Activated CD8-positive, alpha-beta memory T cell treated with anti-CD3 and anti-CD28 coated beads for 24 hours (primary cell): ENCODE measurements around the gene SPNS2.

Source experiments
- DNase-seq: peaks from one replicate; pipeline ENCODE4 v3.0.0-alpha.2; 2020

SPNS2 gene

GRCh38 chr17:4522661-4523060, 24.0 kb downstream of the SPNS2 start:
- DNase-seq: no peak

GRCh38 chr17:4523946-4524345, 25.3 kb downstream of the SPNS2 start:
- no peak for DNase-seq

GRCh38 chr17:4525691-4526397, 27.2 kb downstream of the SPNS2 start:
- DNase-seq: no peak

- DNase-seq: no peak
These were observed 28.5 kb downstream of the SPNS2 start for GRCh38 chr17:4527134-4527533.

GRCh38 chr17:4527566-4528125, 29.0 kb downstream of the SPNS2 start:
- no peak for DNase-seq

- no peak for DNase-seq
These were observed 31.0 kb downstream of the SPNS2 start for GRCh38 chr17:4529533-4530152.

GRCh38 chr17:4530799-4531730, 32.4 kb downstream of the SPNS2 start:
- DNase-seq: no peak

GRCh38 chr17:4531988-4532736, 33.5 kb downstream of the SPNS2 start:
- no peak for DNase-seq

GRCh38 chr17:4532860-4533522, 34.3 kb downstream of the SPNS2 start:
- no peak for DNase-seq

- DNase-seq: no peak
These were observed 35.1 kb downstream of the SPNS2 start for GRCh38 chr17:4533523-4534504.

- DNase-seq: no peak
These were observed 35.8 kb downstream of the SPNS2 start for GRCh38 chr17:4534515-4534914.

- DNase-seq: no peak
These were observed 36.4 kb downstream of the SPNS2 start for GRCh38 chr17:4534928-4535666.

- no peak for DNase-seq
These were observed 37.1 kb downstream of the SPNS2 start for GRCh38 chr17:4535667-4536258.

GRCh38 chr17:4536259-4536741, 37.6 kb downstream of the SPNS2 start:
- DNase-seq: peak; percentile 66

GRCh38 chr17:4536742-4537411, 38.2 kb downstream of the SPNS2 start:
- no peak for DNase-seq

- DNase-seq: peak; percentile 59
These were observed 39.0 kb downstream of the SPNS2 start for GRCh38 chr17:4537451-4538235.

- no peak for DNase-seq
These were observed 39.7 kb downstream of the SPNS2 start for GRCh38 chr17:4538236-4539002.
